Ovary (tissue), 3 donors: ENCODE measurements around the gene RPL3.

Experiments
- EP300 ChIP-seq: sonication (generic); formaldehyde crosslinking; IDR thresholded peaks from one replicate; pipeline ENCODE4 v1.6.1; 2017; ENCODE audit warnings: antibody characterized with exemption
- POLR2A ChIP-seq: fragments of 450-650 bp; IDR thresholded peaks from one replicate; pipeline ENCODE4 v1.6.1; 2017; ENCODE audit warnings: antibody characterized with exemption, mild to moderate bottlenecking, moderate library complexity
- TF ChIP-seq, protein P1 (sequence below), 3 donors: fragments of 450-650 bp in 2 of 3; fragments of 200-600 bp in 1 of 3; IDR thresholded peaks; one replicate each; pipeline versions ENCODE4 v1.5.1 to v1.8.0; 2016 to 2022; ENCODE audit warnings: antibody characterized with exemption in 3 of 3, mild to moderate bottlenecking in 1 of 3
- donor health status: DM: no; HTN: no; CAD: no.

GRCh38 chr22:39317084-39317774, 2.2 kb downstream of the RPL3 start:
- TF ChIP-seq, protein P1, sequence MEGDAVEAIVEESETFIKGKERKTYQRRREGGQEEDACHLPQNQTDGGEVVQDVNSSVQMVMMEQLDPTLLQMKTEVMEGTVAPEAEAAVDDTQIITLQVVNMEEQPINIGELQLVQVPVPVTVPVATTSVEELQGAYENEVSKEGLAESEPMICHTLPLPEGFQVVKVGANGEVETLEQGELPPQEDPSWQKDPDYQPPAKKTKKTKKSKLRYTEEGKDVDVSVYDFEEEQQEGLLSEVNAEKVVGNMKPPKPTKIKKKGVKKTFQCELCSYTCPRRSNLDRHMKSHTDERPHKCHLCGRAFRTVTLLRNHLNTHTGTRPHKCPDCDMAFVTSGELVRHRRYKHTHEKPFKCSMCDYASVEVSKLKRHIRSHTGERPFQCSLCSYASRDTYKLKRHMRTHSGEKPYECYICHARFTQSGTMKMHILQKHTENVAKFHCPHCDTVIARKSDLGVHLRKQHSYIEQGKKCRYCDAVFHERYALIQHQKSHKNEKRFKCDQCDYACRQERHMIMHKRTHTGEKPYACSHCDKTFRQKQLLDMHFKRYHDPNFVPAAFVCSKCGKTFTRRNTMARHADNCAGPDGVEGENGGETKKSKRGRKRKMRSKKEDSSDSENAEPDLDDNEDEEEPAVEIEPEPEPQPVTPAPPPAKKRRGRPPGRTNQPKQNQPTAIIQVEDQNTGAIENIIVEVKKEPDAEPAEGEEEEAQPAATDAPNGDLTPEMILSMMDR (IDR thresholded peaks at IDR 0.05) = no peak
- TF ChIP-seq POLR2A (no peak), EP300 (no peak)
